ENCODE results near the gene ZNF431.

GRCh38 chr19:21202865-21203494 lies 61.1 kb downstream of the ZNF431 start:
- no peak for TF ChIP-seq CTCF (IDR thresholded peaks at IDR 0.05)
- TF ChIP-seq POLR2A (IDR thresholded peaks at IDR 0.05): no peak

Data from lower leg skin (tissue), 3 donors.